Measurements from ENCODE around the gene RFNG.

RFNG gene

DNA sequence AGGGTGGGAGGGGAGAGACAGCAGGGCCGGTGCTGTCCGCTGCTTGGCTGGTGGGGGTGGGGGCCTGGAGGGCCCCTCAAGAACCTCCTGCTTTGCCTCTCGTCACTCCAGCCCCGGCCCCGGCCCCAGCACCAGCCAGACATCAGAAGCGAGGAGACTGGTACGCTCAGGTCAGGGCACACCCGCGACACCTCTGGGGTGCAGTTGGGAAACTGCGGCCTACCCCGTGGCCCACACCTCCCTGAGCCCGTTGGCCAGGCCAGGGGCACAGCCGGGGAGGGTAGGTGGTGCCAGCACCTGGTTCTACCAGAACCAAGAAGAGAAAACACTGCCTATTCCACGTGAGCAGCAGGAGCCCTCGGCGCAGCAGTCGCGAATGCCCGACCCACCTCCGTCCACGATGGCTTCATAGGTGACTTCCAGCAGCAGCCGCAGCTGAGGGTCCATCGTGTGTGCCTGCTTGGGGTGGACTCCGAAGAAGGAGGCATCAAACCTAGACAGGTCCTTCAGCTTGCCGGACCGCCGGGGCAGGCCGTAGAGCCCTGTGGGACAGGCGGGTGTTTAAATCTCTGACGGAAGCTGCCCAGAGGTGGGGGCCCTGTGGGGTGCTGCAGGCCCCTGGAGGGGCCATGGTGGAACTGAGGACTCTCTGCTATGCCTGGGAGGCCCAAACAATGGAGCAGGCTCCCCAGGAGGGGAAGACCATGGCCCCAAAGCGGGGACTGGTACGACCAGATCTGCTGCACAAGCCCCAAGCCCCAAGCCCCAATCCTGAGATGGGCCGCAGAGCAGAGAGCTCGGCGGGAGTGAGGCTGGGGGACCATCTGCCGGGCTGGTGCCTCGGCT lies 43.5 kb upstream of the RFNG start:
- Histone ChIP-seq H4K91ac (ENCODE audit: low read depth, low read length, poor library complexity) (no peak overlapping the region), H3K4me1 (ENCODE audit: control insufficient read depth in 2 of 2, insufficient read depth in 1 of 2, low read depth in 1 of 2, low read length in 2 of 2) (peaks cover 25 to 31% of the 10 kb centered on the region in 2 donors), H3K9ac (ENCODE audit: low read depth, low read length, poor library complexity) (peak overlapping the region; percentile 98), H3K4ac (ENCODE audit: low read length) (no peak overlapping the region), H3K4me2 (ENCODE audit: insufficient read depth, low read length, poor library complexity, severe bottlenecking) (peak overlapping the region; percentile 87), H3K23ac (ENCODE audit: low read depth, low read length, poor library complexity) (peak overlapping the region; percentile 99), H3K4me3 (ENCODE audit: low read length in 2 of 2) (peak overlapping the region; percentile 52 to 94), H2BK15ac (ENCODE audit: low read length) (no peak overlapping the region), H3K27me3 (ENCODE audit: control insufficient read depth in 3 of 3, insufficient read depth in 3 of 3, low read depth in 1 of 3, low read length in 3 of 3) (no peaks in the 10 kb centered on the region), H2BK12ac (ENCODE audit: low read length) (no peak overlapping the region), H4K8ac (ENCODE audit: low read depth, low read length) (no peak overlapping the region), H3K36me3 (replicated peaks in 1 of 2; ENCODE audit: control insufficient read depth in 2 of 2, insufficient read depth in 2 of 2, low read length in 2 of 2) (peaks cover 53 to 69% of the 10 kb centered on the region in 2 donors), H3K9me3 (replicated peaks in 1 of 2; ENCODE audit: control insufficient read depth in 2 of 2, insufficient read depth in 1 of 2, low read depth in 1 of 2, low read length in 2 of 2) (no peaks in the 10 kb centered on the region), H2BK5ac (ENCODE audit: low read length) (peak overlapping the region; percentile 60), H2AFZ (ENCODE audit: low read length) (no peak overlapping the region), H2BK120ac (ENCODE audit: low read depth, low read length) (no peak overlapping the region), H3K27ac (replicated peaks; ENCODE audit: low read length) (no peak overlapping the region), H3K79me1 (ENCODE audit: low read depth, low read length) (peaks cover 48% of the 10 kb centered on the region), H3K18ac (ENCODE audit: low read length) (peak overlapping the region; percentile 95), H2AK5ac (ENCODE audit: low read depth, low read length) (no peak overlapping the region), H3K14ac (ENCODE audit: low read length) (peak overlapping the region; percentile 75)
- no peak for DNase-seq (ENCODE audit: low spot score)
- no CpG with 5 or more reads among the region's 37 CpGs for WGBS, 2 donors (ENCODE audit: extremely low coverage in 2 of 2, insufficient read length in 2 of 2, insufficient replicate concordance in 1 of 2)

DNA sequence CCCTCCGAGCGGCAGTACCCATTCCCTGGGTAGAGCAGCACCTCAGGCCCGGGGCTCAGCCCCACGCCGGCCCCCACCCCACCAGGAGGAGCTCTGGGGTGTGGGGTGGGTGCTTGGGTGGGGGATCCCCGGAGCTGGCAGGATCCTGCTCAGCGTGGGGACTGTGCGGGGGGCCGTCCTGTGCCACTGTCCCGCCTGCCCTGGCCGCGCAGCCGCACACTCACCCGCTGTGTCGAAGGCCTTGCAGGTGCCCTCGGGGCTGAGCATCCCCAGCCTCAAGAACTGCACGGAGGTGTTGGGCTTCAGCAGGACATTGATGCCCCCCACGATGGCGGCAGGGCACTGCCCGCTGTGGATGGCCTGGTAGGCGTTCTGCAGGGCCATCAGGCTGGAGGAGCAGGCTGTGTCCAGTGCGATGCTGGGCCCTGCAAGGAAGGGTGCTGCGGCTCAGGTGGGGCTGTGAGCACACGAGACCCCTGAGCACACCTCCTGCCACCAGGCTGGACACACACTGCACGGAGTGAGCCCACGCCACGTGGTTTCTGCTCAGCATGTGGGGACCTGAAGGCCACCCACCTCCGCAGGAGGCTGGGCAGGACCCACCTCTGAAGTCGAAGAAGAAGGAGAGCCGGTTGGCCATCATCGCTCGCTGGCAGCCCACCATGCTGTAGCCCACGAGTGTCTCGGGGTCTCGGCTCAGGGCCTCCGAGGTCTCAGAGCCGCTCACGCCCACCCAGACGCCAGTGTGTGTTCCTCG lies 41.6 kb upstream of the RFNG start:
- Histone ChIP-seq H2AK5ac (ENCODE audit: low read depth, low read length) (no peak overlapping the region), H3K9me3 (replicated peaks in 1 of 2; ENCODE audit: control insufficient read depth in 2 of 2, insufficient read depth in 1 of 2, low read depth in 1 of 2, low read length in 2 of 2) (no peaks in the 10 kb centered on the region), H3K79me1 (ENCODE audit: low read depth, low read length) (peaks cover 61% of the 10 kb centered on the region), H3K4me3 (ENCODE audit: low read length in 2 of 2) (peak overlapping the region in 1 of 2 donors; percentile 27), H2BK12ac (ENCODE audit: low read length) (peak overlapping the region; percentile 41), H2BK15ac (ENCODE audit: low read length) (no peak overlapping the region), H3K27me3 (ENCODE audit: control insufficient read depth in 3 of 3, insufficient read depth in 3 of 3, low read depth in 1 of 3, low read length in 3 of 3) (no peaks in the 10 kb centered on the region), H3K9ac (ENCODE audit: low read depth, low read length, poor library complexity) (peak overlapping the region; percentile 70), H2BK5ac (ENCODE audit: low read length) (peak overlapping the region; percentile 93), H3K4me1 (ENCODE audit: control insufficient read depth in 2 of 2, insufficient read depth in 1 of 2, low read depth in 1 of 2, low read length in 2 of 2) (peaks cover 13 to 23% of the 10 kb centered on the region in 2 donors), H4K8ac (ENCODE audit: low read depth, low read length) (no peak overlapping the region), H3K4me2 (ENCODE audit: insufficient read depth, low read length, poor library complexity, severe bottlenecking) (no peak overlapping the region), H2BK120ac (ENCODE audit: low read depth, low read length) (no peak overlapping the region), H3K27ac (replicated peaks; ENCODE audit: low read length) (no peak overlapping the region), H4K91ac (ENCODE audit: low read depth, low read length, poor library complexity) (no peak overlapping the region), H2AFZ (ENCODE audit: low read length) (no peak overlapping the region), H3K14ac (ENCODE audit: low read length) (peak overlapping the region; percentile 38), H3K18ac (ENCODE audit: low read length) (peak overlapping the region; percentile 48), H3K23ac (ENCODE audit: low read depth, low read length, poor library complexity) (peak overlapping the region; percentile 96), H3K36me3 (replicated peaks in 1 of 2; ENCODE audit: control insufficient read depth in 2 of 2, insufficient read depth in 2 of 2, low read length in 2 of 2) (peaks cover 73 to 89% of the 10 kb centered on the region in 2 donors), H3K4ac (ENCODE audit: low read length) (no peak overlapping the region)
- DNase-seq (ENCODE audit: low spot score): no peak
- no CpG with 5 or more reads among the region's 40 CpGs for WGBS, 2 donors (ENCODE audit: extremely low coverage in 2 of 2, insufficient read length in 2 of 2, insufficient replicate concordance in 1 of 2)

DNA sequence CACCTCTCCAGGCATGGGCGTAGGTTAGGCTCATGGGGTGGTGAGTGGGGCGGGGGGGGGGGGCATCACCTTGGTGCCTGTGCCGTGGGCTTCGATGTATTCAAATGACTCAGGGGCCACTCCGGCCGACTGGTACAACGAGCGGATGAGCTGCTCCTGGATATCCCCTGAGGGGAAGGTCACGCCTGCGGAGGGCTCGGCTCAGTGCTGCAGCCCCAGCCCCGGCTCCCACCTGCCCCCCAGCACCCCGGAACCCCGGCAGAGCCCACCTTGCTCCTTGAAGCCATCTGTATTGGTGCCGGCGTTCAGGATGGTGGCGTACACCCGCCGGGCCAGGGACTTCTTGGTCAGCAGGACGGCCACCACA lies 41.0 kb upstream of the RFNG start:
- no CpG with 5 or more reads among the region's 20 CpGs for WGBS, 2 donors (ENCODE audit: extremely low coverage in 2 of 2, insufficient read length in 2 of 2, insufficient replicate concordance in 1 of 2)

DNA sequence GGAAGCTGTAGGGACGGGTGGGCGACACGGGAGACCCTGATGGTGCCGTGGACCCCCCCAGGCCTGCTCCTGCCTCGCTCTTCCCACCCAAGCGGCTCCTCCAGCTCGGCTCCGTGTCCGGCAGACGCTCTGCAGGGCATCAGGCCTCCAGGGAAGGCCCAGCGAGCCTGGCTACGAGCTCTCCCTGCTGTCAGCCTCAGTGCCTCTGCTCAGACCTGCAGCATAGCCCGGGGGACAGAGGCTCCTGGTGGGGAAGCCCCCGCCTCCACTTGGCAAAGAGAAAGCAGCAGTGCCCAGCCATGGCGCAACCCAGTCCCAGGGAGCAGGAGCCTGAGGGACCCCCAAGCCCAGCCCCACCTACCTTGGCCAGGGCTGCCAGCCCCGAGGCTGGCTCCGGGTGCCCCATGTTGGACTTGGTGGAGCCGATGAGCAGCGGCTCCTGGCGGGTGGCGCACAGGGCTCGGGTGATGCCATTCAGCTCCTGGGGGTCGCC lies 40.5 kb upstream of the RFNG start:
- H2AK5ac ChIP-seq (ENCODE audit: low read depth, low read length): no peak overlapping the region
- H3K4me2 ChIP-seq (ENCODE audit: insufficient read depth, low read length, poor library complexity, severe bottlenecking): no peak overlapping the region
- H3K4me3 ChIP-seq (ENCODE audit: low read length in 2 of 2): no peak overlapping the region
- no peak overlapping the region for H4K91ac ChIP-seq (ENCODE audit: low read depth, low read length, poor library complexity)
- no peaks in the 10 kb centered on the region for H3K27me3 ChIP-seq (ENCODE audit: control insufficient read depth in 3 of 3, insufficient read depth in 3 of 3, low read depth in 1 of 3, low read length in 3 of 3)
- H3K4ac ChIP-seq (ENCODE audit: low read length): no peak overlapping the region
- no peaks in the 10 kb centered on the region for H3K9me3 ChIP-seq (replicated peaks in 1 of 2; ENCODE audit: control insufficient read depth in 2 of 2, insufficient read depth in 1 of 2, low read depth in 1 of 2, low read length in 2 of 2)
- H3K9ac ChIP-seq (ENCODE audit: low read depth, low read length, poor library complexity): no peak overlapping the region
- no peak overlapping the region for H3K23ac ChIP-seq (ENCODE audit: low read depth, low read length, poor library complexity)
- no peak overlapping the region for H2BK120ac ChIP-seq (ENCODE audit: low read depth, low read length)
- H3K27ac ChIP-seq (replicated peaks; ENCODE audit: low read length): no peak overlapping the region
- H3K14ac ChIP-seq (ENCODE audit: low read length): no peak overlapping the region
- H3K79me1 ChIP-seq (ENCODE audit: low read depth, low read length): peaks cover 69% of the 10 kb centered on the region
- H3K36me3 ChIP-seq (replicated peaks in 1 of 2; ENCODE audit: control insufficient read depth in 2 of 2, insufficient read depth in 2 of 2, low read length in 2 of 2): peaks cover 83 to 99% of the 10 kb centered on the region in 2 donors
- H2BK15ac ChIP-seq (ENCODE audit: low read length): no peak overlapping the region
- no peak overlapping the region for H4K8ac ChIP-seq (ENCODE audit: low read depth, low read length)
- peaks cover 12 to 23% of the 10 kb centered on the region in 2 donors for H3K4me1 ChIP-seq (ENCODE audit: control insufficient read depth in 2 of 2, insufficient read depth in 1 of 2, low read depth in 1 of 2, low read length in 2 of 2)
- H2BK12ac ChIP-seq (ENCODE audit: low read length): no peak overlapping the region
- no CpG with 5 or more reads among the region's 23 CpGs for WGBS, 2 donors (ENCODE audit: extremely low coverage in 2 of 2, insufficient read length in 2 of 2, insufficient replicate concordance in 1 of 2)
- H2BK5ac ChIP-seq (ENCODE audit: low read length): no peak overlapping the region
- no peak overlapping the region for H3K18ac ChIP-seq (ENCODE audit: low read length)
- DNase-seq (ENCODE audit: low spot score): no peak
- no peak overlapping the region for H2AFZ ChIP-seq (ENCODE audit: low read length)

More for the DNA sequence above, 41.0 kb upstream of the RFNG start:
- H3K4me2 ChIP-seq (ENCODE audit: insufficient read depth, low read length, poor library complexity, severe bottlenecking): no peak overlapping the region
- peaks cover 66% of the 10 kb centered on the region for H3K79me1 ChIP-seq (ENCODE audit: low read depth, low read length)
- no peak overlapping the region for H3K27ac ChIP-seq (replicated peaks; ENCODE audit: low read length)
- no peak overlapping the region for H4K91ac ChIP-seq (ENCODE audit: low read depth, low read length, poor library complexity)
- H3K9me3 ChIP-seq (replicated peaks in 1 of 2; ENCODE audit: control insufficient read depth in 2 of 2, insufficient read depth in 1 of 2, low read depth in 1 of 2, low read length in 2 of 2): no peaks in the 10 kb centered on the region
- no peak overlapping the region for H3K14ac ChIP-seq (ENCODE audit: low read length)
- H3K18ac ChIP-seq (ENCODE audit: low read length): no peak overlapping the region
- no peak overlapping the region for H3K4ac ChIP-seq (ENCODE audit: low read length)
- H4K8ac ChIP-seq (ENCODE audit: low read depth, low read length): no peak overlapping the region
- no peak for DNase-seq (ENCODE audit: low spot score)
- no peak overlapping the region for H3K9ac ChIP-seq (ENCODE audit: low read depth, low read length, poor library complexity)
- H3K36me3 ChIP-seq (replicated peaks in 1 of 2; ENCODE audit: control insufficient read depth in 2 of 2, insufficient read depth in 2 of 2, low read length in 2 of 2): peaks cover 78 to 94% of the 10 kb centered on the region in 2 donors
- no peak overlapping the region for H2AFZ ChIP-seq (ENCODE audit: low read length)
- no peak overlapping the region for H2BK120ac ChIP-seq (ENCODE audit: low read depth, low read length)
- peak overlapping the region; percentile 93 for H2BK5ac ChIP-seq (ENCODE audit: low read length)
- peaks cover 13 to 23% of the 10 kb centered on the region in 2 donors for H3K4me1 ChIP-seq (ENCODE audit: control insufficient read depth in 2 of 2, insufficient read depth in 1 of 2, low read depth in 1 of 2, low read length in 2 of 2)
- no peak overlapping the region for H3K4me3 ChIP-seq (ENCODE audit: low read length in 2 of 2)
- H2BK12ac ChIP-seq (ENCODE audit: low read length): no peak overlapping the region
- H3K23ac ChIP-seq (ENCODE audit: low read depth, low read length, poor library complexity): no peak overlapping the region
- H2BK15ac ChIP-seq (ENCODE audit: low read length): no peak overlapping the region
- H3K27me3 ChIP-seq (ENCODE audit: control insufficient read depth in 3 of 3, insufficient read depth in 3 of 3, low read depth in 1 of 3, low read length in 3 of 3): no peaks in the 10 kb centered on the region
- H2AK5ac ChIP-seq (ENCODE audit: low read depth, low read length): no peak overlapping the region

Data from neuronal stem cell (in vitro differentiated cells).